IMR-90 (cell line): ENCODE data around the gene PAQR7.

Experiments used
- MXI1 ChIP-seq: IDR thresholded peaks from 2 replicates; pipeline ENCODE4 v1.6.1; 2012; ENCODE audit warnings: low read depth, mild to moderate bottlenecking, low read length, moderate library complexity, borderline replicate concordance
- POLR2A ChIP-seq: IDR thresholded peaks from 2 replicates; pipeline ENCODE4 v1.6.1; 2012; ENCODE audit warnings: mild to moderate bottlenecking, low read depth, low read length

GRCh38 chr1:25888426-25888987, 13.0 kb upstream of the PAQR7 start:
- TF ChIP-seq MXI1: no peak
- no peak for TF ChIP-seq POLR2A
